ENCODE results near the gene DCST2. TPM values are rescaled to one million over a fixed set of nuclear protein-coding genes. Genes with fewer than 3 reads are reported as not detected.

DCST2 gene
- total RNA-seq, 5 donors from 2014 or later (not counting 1 experiment from before 2014, with no cell fraction given), result 1.1 to 2.6 (median 1.6) TPM

DNA sequence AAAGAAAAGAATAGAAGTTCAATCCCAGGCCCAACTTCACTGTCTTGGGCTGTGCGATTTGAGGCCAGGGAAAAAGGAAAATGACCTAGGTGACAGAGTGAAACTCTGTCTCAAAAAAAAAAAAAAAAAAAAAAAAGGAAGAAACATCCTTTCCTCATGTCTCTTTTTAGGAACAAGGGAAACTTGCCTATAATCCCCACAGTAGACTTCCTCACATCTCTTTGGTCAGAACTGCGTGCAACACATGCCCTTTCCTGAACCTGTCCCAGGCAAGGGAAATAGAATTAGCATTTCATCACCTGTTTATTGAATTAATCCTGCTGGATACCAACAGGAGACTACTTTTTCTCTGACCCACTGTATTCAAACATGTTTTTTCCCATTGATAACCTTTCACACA lies 2.4 kb upstream of the DCST2 start:
- Histone ChIP-seq H3K4me3 (ENCODE audit: control insufficient read depth in 1 of 2, extremely low read depth in 1 of 2, low read length in 1 of 2) (no peak overlapping the region), H3K4me1 (ENCODE audit: control insufficient read depth in 1 of 2, extremely low read depth in 1 of 2, insufficient read depth in 2 of 2, low read length in 2 of 2) (no peaks in the 10 kb centered on the region), H3K9me3 (no peaks in the 10 kb centered on the region), H3K27ac (ENCODE audit: low read length) (no peak overlapping the region), H3K27me3 (replicated peaks in 1 of 2; ENCODE audit: control insufficient read depth in 2 of 2, extremely low read depth in 1 of 2, insufficient read depth in 2 of 2, low read length in 1 of 2) (peaks cover 0 to 8% of the 10 kb centered on the region in 2 experiments), H3K36me3 (ENCODE audit: control insufficient read depth in 2 of 2, extremely low read depth in 1 of 2, insufficient read depth in 1 of 2, low read length in 1 of 2) (no peaks in the 10 kb centered on the region)
- ChIA-PET CTCF (no interaction called here), POLR2A (no interaction called here)
- H3K36me3 Mint-ChIP-seq, result no peaks in the 10 kb centered on the region
- H3K4me3 Mint-ChIP-seq, result no peak overlapping the region
- ATAC-seq (replicated peaks in 1 of 4) (no peak), DNase-seq (no peak)
- H3K9me3 Mint-ChIP-seq, result no peaks in the 10 kb centered on the region
- H3K27ac Mint-ChIP-seq, result no peak overlapping the region
- H3K27me3 Mint-ChIP-seq, result peaks cover 0 to 2% of the 10 kb centered on the region in 2 donors
- no peaks in the 10 kb centered on the region for H3K4me1 Mint-ChIP-seq
- 88% methylated on average over 1 of the region's 2 CpGs for WGBS (ENCODE audit: insufficient coverage)

DNA sequence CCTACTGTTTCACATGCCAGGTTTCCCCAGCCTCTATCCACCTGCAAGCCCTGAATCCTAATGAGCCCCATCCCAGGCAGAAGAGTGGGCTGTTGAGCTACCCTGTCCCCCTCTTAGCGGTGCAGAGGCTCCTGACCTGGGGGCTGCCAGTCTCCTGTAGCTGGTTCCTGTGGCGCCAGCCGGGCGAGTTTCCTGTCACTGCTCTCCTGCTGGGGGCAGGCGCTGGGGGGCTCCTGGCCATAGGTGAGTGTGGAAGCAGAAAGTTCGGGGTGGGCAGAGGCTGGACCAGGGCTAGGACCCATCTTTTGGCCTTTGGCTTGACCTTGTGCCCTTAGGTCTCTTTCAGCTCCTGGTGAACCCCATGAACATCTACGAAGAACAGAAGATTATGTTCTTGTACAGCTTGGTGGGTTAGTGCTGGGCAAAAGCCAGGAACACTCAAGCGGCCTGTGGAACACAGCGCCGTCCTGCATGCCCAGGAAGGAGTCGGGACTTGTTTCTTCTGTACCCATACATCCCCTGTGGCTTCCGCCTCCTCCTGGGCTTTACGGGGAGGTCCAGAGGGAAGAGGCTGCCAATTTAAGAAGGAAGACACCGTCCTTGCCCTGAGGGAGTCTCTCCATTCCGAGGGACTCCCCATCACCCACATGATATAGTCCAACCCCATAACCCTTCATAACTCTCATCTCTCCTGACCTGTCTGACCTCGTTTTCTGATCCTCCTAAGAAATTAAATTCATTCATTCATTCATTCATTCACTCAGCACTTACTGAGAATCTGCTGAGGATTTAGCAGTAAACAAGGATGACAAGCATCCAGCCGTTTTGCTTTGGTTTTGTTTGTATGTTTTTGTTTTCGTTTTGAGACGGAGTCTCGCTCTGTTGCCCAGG lies 982 bp upstream of the DCST2 start:
- Histone ChIP-seq H3K27me3 (replicated peaks in 1 of 2; ENCODE audit: control insufficient read depth in 2 of 2, extremely low read depth in 1 of 2, insufficient read depth in 2 of 2, low read length in 1 of 2) (peaks cover 0 to 21% of the 10 kb centered on the region in 2 experiments), H3K4me1 (ENCODE audit: control insufficient read depth in 1 of 2, extremely low read depth in 1 of 2, insufficient read depth in 2 of 2, low read length in 2 of 2) (no peaks in the 10 kb centered on the region), H3K36me3 (ENCODE audit: control insufficient read depth in 2 of 2, extremely low read depth in 1 of 2, insufficient read depth in 1 of 2, low read length in 1 of 2) (no peaks in the 10 kb centered on the region), H3K27ac (ENCODE audit: low read length) (no peak overlapping the region), H3K9me3 (no peaks in the 10 kb centered on the region), H3K4me3 (ENCODE audit: control insufficient read depth in 1 of 2, extremely low read depth in 1 of 2, low read length in 1 of 2) (no peak overlapping the region)
- DNase-seq (no peak), ATAC-seq (replicated peaks in 1 of 4) (no peak)
- CTCF ChIA-PET, result no interaction called here
- WGBS (ENCODE audit: insufficient coverage), result 56% methylated on average over 2 of the region's 20 CpGs
- peaks cover 0 to 3% of the 10 kb centered on the region in 2 donors for H3K27me3 Mint-ChIP-seq
- H3K9me3 Mint-ChIP-seq, result no peaks in the 10 kb centered on the region
- no peaks in the 10 kb centered on the region for H3K36me3 Mint-ChIP-seq
- POLR2A ChIA-PET, result no interaction called here
- H3K27ac Mint-ChIP-seq, result no peak overlapping the region
- H3K4me1 Mint-ChIP-seq, result no peaks in the 10 kb centered on the region
- H3K4me3 Mint-ChIP-seq, result no peak overlapping the region

DNA sequence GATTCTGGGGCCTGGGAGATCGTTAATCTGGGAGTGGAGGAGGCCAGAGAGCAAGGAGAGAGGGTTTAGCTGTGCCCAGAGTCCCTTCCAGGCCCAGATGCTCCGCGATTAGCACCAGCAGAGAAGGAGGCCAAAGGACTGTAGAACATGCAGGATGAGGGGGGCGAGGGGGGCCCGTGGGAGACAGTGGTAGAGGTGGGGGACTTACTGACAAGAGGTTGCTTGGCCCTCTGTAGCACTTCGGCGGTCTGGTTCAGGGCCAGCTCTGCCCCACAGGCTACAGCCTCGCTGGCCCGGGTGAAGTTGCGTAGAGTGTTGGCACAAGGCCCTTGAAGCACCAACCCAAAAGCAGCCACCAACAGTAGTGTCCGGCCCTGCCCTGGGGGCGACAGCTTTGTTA lies 695 bp downstream of the DCST2 start:
- Histone ChIP-seq H3K27me3 (replicated peaks in 1 of 2; ENCODE audit: control insufficient read depth in 2 of 2, extremely low read depth in 1 of 2, insufficient read depth in 2 of 2, low read length in 1 of 2) (peaks cover 0 to 20% of the 10 kb centered on the region in 2 experiments), H3K4me3 (ENCODE audit: control insufficient read depth in 1 of 2, extremely low read depth in 1 of 2, low read length in 1 of 2) (no peak overlapping the region), H3K27ac (ENCODE audit: low read length) (no peak overlapping the region), H3K9me3 (no peaks in the 10 kb centered on the region), H3K4me1 (ENCODE audit: control insufficient read depth in 1 of 2, extremely low read depth in 1 of 2, insufficient read depth in 2 of 2, low read length in 2 of 2) (no peaks in the 10 kb centered on the region), H3K36me3 (ENCODE audit: control insufficient read depth in 2 of 2, extremely low read depth in 1 of 2, insufficient read depth in 1 of 2, low read length in 1 of 2) (no peaks in the 10 kb centered on the region)
- DNase-seq (no peak), ATAC-seq (replicated peaks in 1 of 4) (no peak)
- ChIA-PET CTCF (no interaction called here), POLR2A (no interaction called here)
- Mint-ChIP-seq H3K36me3 (no peaks in the 10 kb centered on the region), H3K27ac (no peak overlapping the region), H3K9me3 (no peaks in the 10 kb centered on the region), H3K4me3 (no peak overlapping the region), H3K4me1 (no peaks in the 10 kb centered on the region), H3K27me3 (peaks cover 0 to 1% of the 10 kb centered on the region in 2 donors)
- WGBS (ENCODE audit: insufficient coverage), result 72% methylated on average over 10 of the region's 12 CpGs

DNA sequence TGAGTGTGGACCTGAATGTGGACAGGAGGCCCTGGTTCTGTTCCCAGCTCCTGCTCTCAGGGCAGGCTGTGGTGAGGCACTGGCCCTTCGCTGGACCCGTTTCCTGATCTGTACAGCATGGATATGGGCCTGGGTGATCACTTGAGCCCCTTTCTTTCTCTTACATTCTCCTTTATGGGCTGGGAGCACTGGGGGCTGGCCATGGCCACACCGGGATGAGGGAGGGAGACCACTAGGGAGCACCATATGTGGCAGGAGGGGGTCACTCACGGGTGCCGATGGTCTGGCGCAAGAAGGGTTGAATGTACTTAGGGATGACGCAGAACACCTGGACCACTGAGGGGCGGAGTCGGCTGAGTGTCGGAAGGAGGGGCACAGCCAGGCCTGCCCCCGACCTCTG lies 2.7 kb downstream of the DCST2 start:
- Histone ChIP-seq H3K9me3 (no peaks in the 10 kb centered on the region), H3K27ac (ENCODE audit: low read length) (no peak overlapping the region), H3K27me3 (replicated peaks in 1 of 2; ENCODE audit: control insufficient read depth in 2 of 2, extremely low read depth in 1 of 2, insufficient read depth in 2 of 2, low read length in 1 of 2) (peaks cover 0 to 18% of the 10 kb centered on the region in 2 experiments), H3K4me3 (ENCODE audit: control insufficient read depth in 1 of 2, extremely low read depth in 1 of 2, low read length in 1 of 2) (no peak overlapping the region), H3K4me1 (ENCODE audit: control insufficient read depth in 1 of 2, extremely low read depth in 1 of 2, insufficient read depth in 2 of 2, low read length in 2 of 2) (no peaks in the 10 kb centered on the region), H3K36me3 (ENCODE audit: control insufficient read depth in 2 of 2, extremely low read depth in 1 of 2, insufficient read depth in 1 of 2, low read length in 1 of 2) (no peaks in the 10 kb centered on the region)
- no peak for ATAC-seq (replicated peaks in 1 of 4)
- WGBS (ENCODE audit: insufficient coverage), result 89% methylated on average over 6 of the region's 11 CpGs
- H3K9me3 Mint-ChIP-seq, result no peaks in the 10 kb centered on the region
- H3K4me1 Mint-ChIP-seq, result no peaks in the 10 kb centered on the region
- peaks cover 0 to 1% of the 10 kb centered on the region in 2 donors for H3K27me3 Mint-ChIP-seq
- no peaks in the 10 kb centered on the region for H3K36me3 Mint-ChIP-seq
- H3K4me3 Mint-ChIP-seq, result no peak overlapping the region
- ChIA-PET POLR2A (no interaction called here), CTCF (no interaction called here)
- DNase-seq, result no peak
- H3K27ac Mint-ChIP-seq, result no peak overlapping the region

DNA sequence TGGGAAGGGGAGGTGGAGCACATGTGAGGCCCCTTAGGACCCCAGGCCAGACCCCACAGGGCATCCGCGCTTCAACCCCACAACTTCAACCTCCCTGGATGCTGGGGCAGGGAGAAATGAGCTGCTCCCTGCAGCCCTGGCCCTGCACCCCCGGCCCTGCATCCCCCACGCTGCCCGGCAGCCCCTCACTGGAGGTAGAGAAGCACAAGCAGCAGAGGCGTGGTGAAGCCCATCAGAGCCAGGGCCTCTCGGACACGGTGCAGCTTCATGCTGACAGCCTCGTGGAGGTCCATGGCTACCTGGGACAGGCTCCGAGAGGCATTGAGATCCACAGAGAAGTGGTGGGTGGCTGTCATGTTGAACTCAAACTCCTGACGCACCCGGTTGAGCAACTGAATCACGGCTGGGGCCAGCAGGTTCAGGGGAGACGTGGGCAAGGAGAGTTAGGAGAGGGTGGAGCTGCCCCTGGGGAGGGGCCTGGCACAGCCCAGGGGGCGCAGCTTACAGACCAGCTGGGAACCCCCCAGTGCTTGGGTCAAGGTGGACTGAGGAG lies 3.3 kb downstream of the DCST2 start:
- DNase-seq (no peak), ATAC-seq (replicated peaks in 1 of 4) (no peak)
- H3K9me3 ChIP-seq, result no peaks in the 10 kb centered on the region
- H3K4me3 ChIP-seq (ENCODE audit: control insufficient read depth in 1 of 2, extremely low read depth in 1 of 2, low read length in 1 of 2), result no peak overlapping the region
- 80% methylated on average over 13 of the region's 15 CpGs for WGBS (ENCODE audit: insufficient coverage)
- no peak overlapping the region for H3K27ac Mint-ChIP-seq
- no peaks in the 10 kb centered on the region for H3K4me1 ChIP-seq (ENCODE audit: control insufficient read depth in 1 of 2, extremely low read depth in 1 of 2, insufficient read depth in 2 of 2, low read length in 2 of 2)
- no peaks in the 10 kb centered on the region for H3K36me3 Mint-ChIP-seq
- H3K27me3 ChIP-seq (replicated peaks in 1 of 2; ENCODE audit: control insufficient read depth in 2 of 2, extremely low read depth in 1 of 2, insufficient read depth in 2 of 2, low read length in 1 of 2), result peaks cover 0 to 18% of the 10 kb centered on the region in 2 experiments
- no peak overlapping the region for H3K4me3 Mint-ChIP-seq
- H3K27me3 Mint-ChIP-seq, result peaks cover 0 to 1% of the 10 kb centered on the region in 2 donors
- POLR2A ChIA-PET, result no interaction called here
- H3K4me1 Mint-ChIP-seq, result no peaks in the 10 kb centered on the region
- no peaks in the 10 kb centered on the region for H3K36me3 ChIP-seq (ENCODE audit: control insufficient read depth in 2 of 2, extremely low read depth in 1 of 2, insufficient read depth in 1 of 2, low read length in 1 of 2)
- CTCF ChIA-PET, result no interaction called here
- no peak overlapping the region for H3K27ac ChIP-seq (ENCODE audit: low read length)
- H3K9me3 Mint-ChIP-seq, result no peaks in the 10 kb centered on the region

DNA sequence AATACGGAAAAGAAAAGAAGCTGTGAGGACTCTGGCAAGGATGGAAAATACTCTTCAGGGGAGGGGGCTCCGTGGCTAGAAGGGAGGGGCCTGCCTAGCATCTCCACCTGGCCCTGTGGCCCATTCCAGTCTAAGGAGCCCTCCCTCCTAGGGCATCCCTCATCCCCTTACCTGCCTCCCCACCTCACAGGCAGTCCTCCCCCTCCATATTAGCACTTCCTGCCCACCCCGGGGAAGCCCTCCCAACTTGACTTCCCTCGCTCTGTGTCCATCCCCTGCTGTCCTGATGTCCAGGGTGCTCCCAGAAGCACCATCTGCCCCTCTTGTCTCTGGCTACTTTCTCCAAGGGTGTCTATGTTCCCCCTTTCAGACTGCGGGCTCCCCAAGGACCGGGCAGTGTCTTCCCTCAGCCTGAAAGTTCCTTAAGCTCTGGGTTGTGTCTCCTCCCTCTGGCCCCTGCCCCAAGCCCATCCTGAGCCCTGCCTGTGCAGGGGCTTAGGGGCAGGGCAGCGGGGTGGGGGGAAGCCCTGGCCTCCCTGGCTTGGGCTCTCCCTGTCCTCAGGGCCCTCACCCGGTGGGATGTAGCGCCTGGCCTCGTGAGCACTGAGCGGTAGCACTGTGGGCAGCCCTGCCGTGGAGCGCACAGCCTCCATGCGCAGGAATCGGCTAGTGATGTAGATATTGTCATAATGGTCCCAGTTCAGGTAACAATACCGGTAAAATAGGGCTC lies 3.9 kb downstream of the DCST2 start:
- no peaks in the 10 kb centered on the region for H3K9me3 Mint-ChIP-seq
- ATAC-seq (replicated peaks in 1 of 4), result no peak
- Histone ChIP-seq H3K27ac (ENCODE audit: low read length) (no peak overlapping the region), H3K9me3 (no peaks in the 10 kb centered on the region), H3K36me3 (ENCODE audit: control insufficient read depth in 2 of 2, extremely low read depth in 1 of 2, insufficient read depth in 1 of 2, low read length in 1 of 2) (no peaks in the 10 kb centered on the region), H3K27me3 (replicated peaks in 1 of 2; ENCODE audit: control insufficient read depth in 2 of 2, extremely low read depth in 1 of 2, insufficient read depth in 2 of 2, low read length in 1 of 2) (peaks cover 0 to 18% of the 10 kb centered on the region in 2 experiments), H3K4me3 (ENCODE audit: control insufficient read depth in 1 of 2, extremely low read depth in 1 of 2, low read length in 1 of 2) (no peak overlapping the region), H3K4me1 (ENCODE audit: control insufficient read depth in 1 of 2, extremely low read depth in 1 of 2, insufficient read depth in 2 of 2, low read length in 2 of 2) (no peaks in the 10 kb centered on the region)
- no peak overlapping the region for H3K4me3 Mint-ChIP-seq
- peaks cover 0 to 1% of the 10 kb centered on the region in 2 donors for H3K27me3 Mint-ChIP-seq
- POLR2A ChIA-PET, result no interaction called here
- CTCF ChIA-PET, result no interaction called here
- WGBS (ENCODE audit: insufficient coverage), result 84% methylated on average over 10 of the region's 16 CpGs
- H3K27ac Mint-ChIP-seq, result no peak overlapping the region
- no peaks in the 10 kb centered on the region for H3K36me3 Mint-ChIP-seq
- H3K4me1 Mint-ChIP-seq, result no peaks in the 10 kb centered on the region
- no peak for DNase-seq

All from T-cell (primary cell).